ENCODE data around the gene POLK. TPM values are rescaled to one million over a fixed set of nuclear protein-coding genes. Genes with fewer than 3 reads are reported as not detected.

POLK gene
- total RNA-seq, 6 experiments from 2014 or later, result 11.5 to 16.3 (median 14.1) TPM

GRCh38 chr5:75614176-75614575 lies 102.5 kb downstream of the POLK start:
- Histone ChIP-seq H3K9me3 (no peaks in the 10 kb centered on the region), H3K36me3 (no peaks in the 10 kb centered on the region), H3K27me3 (no peaks in the 10 kb centered on the region), H3K4me3 (no peak overlapping the region), H3K4me1 (peaks cover 0 to 9% (median 0%) of the 10 kb centered on the region in 4 donors), H3K27ac (no peak overlapping the region)
- TF ChIP-seq, protein P1, sequence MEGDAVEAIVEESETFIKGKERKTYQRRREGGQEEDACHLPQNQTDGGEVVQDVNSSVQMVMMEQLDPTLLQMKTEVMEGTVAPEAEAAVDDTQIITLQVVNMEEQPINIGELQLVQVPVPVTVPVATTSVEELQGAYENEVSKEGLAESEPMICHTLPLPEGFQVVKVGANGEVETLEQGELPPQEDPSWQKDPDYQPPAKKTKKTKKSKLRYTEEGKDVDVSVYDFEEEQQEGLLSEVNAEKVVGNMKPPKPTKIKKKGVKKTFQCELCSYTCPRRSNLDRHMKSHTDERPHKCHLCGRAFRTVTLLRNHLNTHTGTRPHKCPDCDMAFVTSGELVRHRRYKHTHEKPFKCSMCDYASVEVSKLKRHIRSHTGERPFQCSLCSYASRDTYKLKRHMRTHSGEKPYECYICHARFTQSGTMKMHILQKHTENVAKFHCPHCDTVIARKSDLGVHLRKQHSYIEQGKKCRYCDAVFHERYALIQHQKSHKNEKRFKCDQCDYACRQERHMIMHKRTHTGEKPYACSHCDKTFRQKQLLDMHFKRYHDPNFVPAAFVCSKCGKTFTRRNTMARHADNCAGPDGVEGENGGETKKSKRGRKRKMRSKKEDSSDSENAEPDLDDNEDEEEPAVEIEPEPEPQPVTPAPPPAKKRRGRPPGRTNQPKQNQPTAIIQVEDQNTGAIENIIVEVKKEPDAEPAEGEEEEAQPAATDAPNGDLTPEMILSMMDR (IDR thresholded peaks at IDR 0.05), result no peak
- TF ChIP-seq POLR2A (IDR thresholded peaks at IDR 0.05), result no peak
- WGBS (ENCODE audit: insufficient coverage, low coverage, low lambda C conversion rate, missing lambda C conversion rate), result no CpG with 5 or more reads among the region's 1 CpG
- intact Hi-C loops (cut with DNase I), result no loop called here
- DNase-seq (no peak), ATAC-seq (no peak)

DNA sequence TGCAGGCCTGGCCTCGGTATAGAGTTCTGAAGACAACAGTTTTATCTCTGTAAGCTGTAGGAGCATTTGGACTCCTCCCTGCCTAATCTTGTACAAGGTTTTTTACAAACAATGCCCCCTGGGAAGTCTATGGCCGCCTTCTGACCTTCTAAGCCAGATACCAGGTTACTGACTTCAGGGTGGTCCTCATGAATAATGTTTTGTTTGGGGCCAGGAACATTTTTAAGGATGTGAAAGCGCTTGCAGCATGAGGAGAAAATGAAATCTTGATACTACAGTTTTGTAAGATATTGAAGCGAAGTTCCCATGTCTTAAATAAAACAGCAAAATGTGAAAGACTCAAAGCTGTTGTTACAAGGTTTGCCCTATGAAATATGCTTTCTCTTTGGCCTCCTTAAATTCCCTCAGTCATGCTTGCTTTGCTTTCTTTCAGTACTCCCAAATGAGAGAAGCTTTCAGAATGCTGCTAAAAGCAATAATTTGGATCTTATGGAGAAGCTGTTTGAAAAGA lies 104.7 kb downstream of the POLK start:
- ATAC-seq, result no peak
- WGBS (ENCODE audit: insufficient coverage, low coverage, low lambda C conversion rate, missing lambda C conversion rate), result 78% methylated on average over 4 of the region's 4 CpGs
- intact Hi-C loops (cut with DNase I), result no loop called here
- no peaks in the 10 kb centered on the region for H3K27me3 ChIP-seq
- no peak overlapping the region for H3K4me3 ChIP-seq
- H3K36me3 ChIP-seq, result no peaks in the 10 kb centered on the region
- H3K4me1 ChIP-seq, result peaks cover 0 to 21% (median 0%) of the 10 kb centered on the region in 4 donors
- no peak overlapping the region for H3K27ac ChIP-seq
- H3K9me3 ChIP-seq, result no peaks in the 10 kb centered on the region
- no peak for DNase-seq
- no peak for TF ChIP-seq POLR2A (IDR thresholded peaks at IDR 0.05)
- TF ChIP-seq, protein P1 (IDR thresholded peaks at IDR 0.05), result no peak

- DNase-seq (no peak), ATAC-seq (no peak)
- no peak overlapping the region for H3K27ac ChIP-seq
- H3K9me3 ChIP-seq, result no peaks in the 10 kb centered on the region
- H3K36me3 ChIP-seq, result no peaks in the 10 kb centered on the region
- TF ChIP-seq, protein P1 (IDR thresholded peaks at IDR 0.05), result no peak
- TF ChIP-seq POLR2A (IDR thresholded peaks at IDR 0.05), result no peak
- 80% methylated on average over 5 of the region's 7 CpGs for WGBS (ENCODE audit: insufficient coverage, low coverage, low lambda C conversion rate, missing lambda C conversion rate)
- peaks cover 0 to 15% (median 0%) of the 10 kb centered on the region in 4 donors for H3K4me1 ChIP-seq
- H3K27me3 ChIP-seq, result no peaks in the 10 kb centered on the region
- intact Hi-C loops (cut with DNase I), result no loop called here
- H3K4me3 ChIP-seq, result no peak overlapping the region
These were observed 105.4 kb downstream of the POLK start for GRCh38 chr5:75616971-75617621.

DNA sequence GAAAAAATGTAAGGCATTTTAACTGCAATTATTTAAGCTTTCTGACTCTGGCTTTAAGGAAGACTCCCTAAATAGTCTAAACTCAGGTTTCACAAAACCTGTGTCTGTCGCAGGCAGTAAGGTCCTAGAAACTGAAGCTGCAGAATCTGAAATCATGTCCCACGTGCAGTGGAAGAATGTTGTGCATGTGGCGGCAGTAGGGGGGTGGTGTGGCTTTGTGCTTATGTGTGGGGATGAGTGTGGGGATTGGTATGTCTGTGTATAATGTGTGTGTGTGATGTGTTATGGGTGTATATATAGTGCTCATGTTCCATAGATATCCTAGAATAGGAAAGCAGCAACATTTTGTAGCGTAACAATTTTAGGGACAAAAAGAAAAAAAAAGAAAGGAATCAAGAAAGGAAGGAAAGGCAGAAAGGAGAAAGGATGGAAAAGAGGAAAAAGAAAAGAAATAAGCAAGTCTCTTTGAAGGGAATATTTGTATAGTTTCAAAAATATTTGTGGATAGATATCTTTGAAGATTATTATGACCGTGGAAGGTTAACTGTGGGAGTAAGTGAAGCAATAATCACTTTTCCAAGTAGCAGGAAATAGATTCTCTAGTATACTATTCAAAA lies 106.2 kb downstream of the POLK start:
- intact Hi-C loops (cut with DNase I), result no loop called here
- 93% methylated on average over 5 of the region's 5 CpGs for WGBS (ENCODE audit: insufficient coverage, low coverage, low lambda C conversion rate, missing lambda C conversion rate)
- no peak overlapping the region for H3K4me3 ChIP-seq
- TF ChIP-seq, protein P1 (IDR thresholded peaks at IDR 0.05), result no peak
- TF ChIP-seq POLR2A (IDR thresholded peaks at IDR 0.05), result no peak
- H3K9me3 ChIP-seq, result no peaks in the 10 kb centered on the region
- no peaks in the 10 kb centered on the region for H3K27me3 ChIP-seq
- H3K4me1 ChIP-seq, result peaks cover 0 to 22% (median 0%) of the 10 kb centered on the region in 4 donors
- H3K36me3 ChIP-seq, result no peaks in the 10 kb centered on the region
- ATAC-seq (no peak), DNase-seq (no peak)
- no peak overlapping the region for H3K27ac ChIP-seq
